Heart left ventricle (tissue), 16 donors: Measurements from ENCODE around the gene SQOR. TPM values are rescaled to one million over a fixed set of nuclear protein-coding genes. Genes with fewer than 3 reads are reported as not detected.

Experiments
- ATAC-seq, 4 donors: fragments of 200-7000 bp; cut with Tn5 transposase; one replicate each; pipeline ENCODE4 v1.9.1; 2020 to 2022; ENCODE audit warnings: moderate library complexity in 4 of 4, mild to moderate bottlenecking in 3 of 4, moderate number of reproducible peaks in 1 of 4
- DNase-seq, 5 donors: peaks; one replicate each; pipeline ENCODE4 v3.0.0-alpha.2; 2020
- H3K27ac ChIP-seq, 12 donors: fragments of 200-600 bp; sonication (generic) in 4 of 12; one replicate each; pipeline versions ENCODE4 v1.5.0 to v1.8.0; 2016 to 2022; ENCODE audit warnings: mild to moderate bottlenecking in 2 of 12
- H3K27me3 ChIP-seq, 9 donors: fragments of 200-600 bp; sonication (generic) in 2 of 9; one replicate each; pipeline versions ENCODE4 v1.5.1 to v1.8.0; 2016 to 2022; ENCODE audit warnings: mild to moderate bottlenecking in 3 of 9
- H3K36me3 ChIP-seq, 9 donors: fragments of 200-600 bp; sonication (generic) in 2 of 9; one replicate each; pipeline versions ENCODE4 v1.5.0 to v1.8.0; 2018 to 2022; ENCODE audit warnings: mild to moderate bottlenecking in 2 of 9
- H3K4me1 ChIP-seq, 12 donors: fragments of 200-600 bp; sonication (generic) in 4 of 12; one replicate each; pipeline versions ENCODE4 v1.5.0 to v1.8.0; 2016 to 2022; ENCODE audit warnings: mild to moderate bottlenecking in 3 of 12
- H3K4me3 ChIP-seq, 12 donors: fragments of 200-600 bp; sonication (generic) in 4 of 12; one replicate each; pipeline versions ENCODE4 v1.5.0 to v1.8.0; 2017 to 2022; ENCODE audit warnings: mild to moderate bottlenecking in 9 of 12, moderate library complexity in 4 of 12
- H3K9me3 ChIP-seq, 12 donors: fragments of 200-600 bp; sonication (generic) in 4 of 12; one replicate each; pipeline versions ENCODE4 v1.5.0 to v1.8.0; 2016 to 2022; ENCODE audit warnings: mild to moderate bottlenecking in 1 of 12
- POLR2A ChIP-seq, 2 donors: fragments of 450-650 bp; IDR thresholded peaks; one replicate each; pipeline ENCODE4 v1.6.1; 2017; ENCODE audit warnings: antibody characterized with exemption in 2 of 2, mild to moderate bottlenecking in 2 of 2, moderate library complexity in 2 of 2
- WGBS, 4 donors: extraction: QIAGEN DNeasy Blood & Tissue Kit in 2 of 4; methylation state at CpG; one replicate each; pipeline versions ENCODE4 v1.1.5 to v1.1.7; 2013 to 2018; 5-methylcytosine and 5-hydroxymethylcytosine counted together
- intact Hi-C, 10 donors: fragments of 100-400 bp; cut with DNase I; formaldehyde crosslinking; loops; one replicate each; pipeline versions ENCODE4 v1.11.1 to v1.14.2; 2022
- polyA plus RNA-seq, 2 donors: library from polyadenylated mRNA; stranded (reverse); fragments of 200-250 nt; gene quantifications; one replicate each; pipeline ENCODE4 v1.2.3, GENCODE V29; 2013
- total RNA-seq, 9 donors: library from RNA; depleted of rRNA in 2 of 9; stranded (reverse); fragments of >200 nt in 2 of 9; fragmentation: NEBNext Ultra II Directional in 3 of 9; extraction: Animal tissue kit (Norgen Biotek cat#: 25700) in 3 of 9; gene quantifications; one replicate each; pipeline versions ENCODE4 v1.1.0 to v1.2.4, GENCODE V29; 2016 to 2023
- TF ChIP-seq, protein P1 (sequence below), 12 donors: fragments of 200-600 bp; sonication (generic) in 4 of 12; IDR thresholded peaks; one replicate each; pipeline versions ENCODE4 v1.5.0 to v1.8.0; 2018 to 2022; ENCODE audit warnings: antibody characterized with exemption in 12 of 12, mild to moderate bottlenecking in 5 of 12
- donor health status: ischemic (EF 13 %, LVEDD 7.1; RV severe dilation, severe dysfunction).
- donor health status: healthy with polysubstance abuse.
- donor health status: DM: no; HTN: yes; CAD: no.
- donor health status: DM: no; HTN: no; CAD: no.
- donor health status: ischemic (EF 25% LVEDD 6.9; RV normal size, moderate dysfunction).
- donor health status: ischemic (EF 25% LVEDD 5.7; RV mildly dilated, moderate dysfunction).
- donor health status: healthy.
- donor health status: DM: yes; HTN: yes; CAD: no.
- donor health status: ischemic (EF 35%, LVEDD 5.7; RV mildly dilated, moderate dysfunction).
- donor health status: nonischemic (EF 11% LVEDD 7.7; RV severe dilation, severe dysfunction).
- donor health status: DM: yes; HTN: yes; CAD: no.
- donor health status: PGD.
- donor health status: ischemic (EF 29% LVEDD 5.4; RV normal size, mild dysfunction).
- donor health status: nonischemic (EF 23%, LVEDD 6.1; RV moderate dilation, normal function).

Gene SQOR
- total and polyA plus RNA-seq, 11 donors: 9.5 to 60.9 (median 17.5) TPM

DNA sequence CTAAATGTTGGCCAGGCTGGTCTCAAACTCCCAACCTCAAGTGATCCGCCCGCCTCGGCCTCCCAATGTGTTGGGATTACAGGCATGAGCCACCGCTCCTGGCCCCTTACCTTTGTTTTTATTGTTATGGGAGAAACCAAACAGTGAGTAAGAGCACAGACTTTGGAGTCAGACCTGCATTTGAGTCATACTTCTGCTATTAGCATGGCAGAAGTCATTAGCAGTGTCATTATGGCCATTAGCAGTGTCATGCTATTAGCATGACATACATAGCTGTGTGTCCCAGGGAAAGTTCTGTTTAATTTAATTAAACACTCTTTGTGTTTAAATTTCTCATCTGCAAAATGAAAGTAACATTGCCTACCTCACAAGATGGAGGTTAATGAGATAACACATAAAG, 54.8 kb downstream of the SQOR start:
- intact Hi-C loops: no loop called here
- no peak for DNase-seq
- no peaks in the 10 kb centered on the region for H3K4me1 ChIP-seq
- H3K9me3 ChIP-seq: no peaks in the 10 kb centered on the region
- H3K36me3 ChIP-seq: peaks cover 0 to 91% (median 81%) of the 10 kb centered on the region in 9 donors
- H3K27me3 ChIP-seq: no peaks in the 10 kb centered on the region
- 75 to 98% (median 96%) methylated on average over 4 of the region's 4 CpGs for WGBS, 4 donors
- ATAC-seq: no peak
- TF ChIP-seq, protein P1, sequence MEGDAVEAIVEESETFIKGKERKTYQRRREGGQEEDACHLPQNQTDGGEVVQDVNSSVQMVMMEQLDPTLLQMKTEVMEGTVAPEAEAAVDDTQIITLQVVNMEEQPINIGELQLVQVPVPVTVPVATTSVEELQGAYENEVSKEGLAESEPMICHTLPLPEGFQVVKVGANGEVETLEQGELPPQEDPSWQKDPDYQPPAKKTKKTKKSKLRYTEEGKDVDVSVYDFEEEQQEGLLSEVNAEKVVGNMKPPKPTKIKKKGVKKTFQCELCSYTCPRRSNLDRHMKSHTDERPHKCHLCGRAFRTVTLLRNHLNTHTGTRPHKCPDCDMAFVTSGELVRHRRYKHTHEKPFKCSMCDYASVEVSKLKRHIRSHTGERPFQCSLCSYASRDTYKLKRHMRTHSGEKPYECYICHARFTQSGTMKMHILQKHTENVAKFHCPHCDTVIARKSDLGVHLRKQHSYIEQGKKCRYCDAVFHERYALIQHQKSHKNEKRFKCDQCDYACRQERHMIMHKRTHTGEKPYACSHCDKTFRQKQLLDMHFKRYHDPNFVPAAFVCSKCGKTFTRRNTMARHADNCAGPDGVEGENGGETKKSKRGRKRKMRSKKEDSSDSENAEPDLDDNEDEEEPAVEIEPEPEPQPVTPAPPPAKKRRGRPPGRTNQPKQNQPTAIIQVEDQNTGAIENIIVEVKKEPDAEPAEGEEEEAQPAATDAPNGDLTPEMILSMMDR (IDR thresholded peaks at IDR 0.05): no peak
- TF ChIP-seq POLR2A (IDR thresholded peaks at IDR 0.05): no peak
- no peak overlapping the region for H3K4me3 ChIP-seq
- no peak overlapping the region for H3K27ac ChIP-seq

DNA sequence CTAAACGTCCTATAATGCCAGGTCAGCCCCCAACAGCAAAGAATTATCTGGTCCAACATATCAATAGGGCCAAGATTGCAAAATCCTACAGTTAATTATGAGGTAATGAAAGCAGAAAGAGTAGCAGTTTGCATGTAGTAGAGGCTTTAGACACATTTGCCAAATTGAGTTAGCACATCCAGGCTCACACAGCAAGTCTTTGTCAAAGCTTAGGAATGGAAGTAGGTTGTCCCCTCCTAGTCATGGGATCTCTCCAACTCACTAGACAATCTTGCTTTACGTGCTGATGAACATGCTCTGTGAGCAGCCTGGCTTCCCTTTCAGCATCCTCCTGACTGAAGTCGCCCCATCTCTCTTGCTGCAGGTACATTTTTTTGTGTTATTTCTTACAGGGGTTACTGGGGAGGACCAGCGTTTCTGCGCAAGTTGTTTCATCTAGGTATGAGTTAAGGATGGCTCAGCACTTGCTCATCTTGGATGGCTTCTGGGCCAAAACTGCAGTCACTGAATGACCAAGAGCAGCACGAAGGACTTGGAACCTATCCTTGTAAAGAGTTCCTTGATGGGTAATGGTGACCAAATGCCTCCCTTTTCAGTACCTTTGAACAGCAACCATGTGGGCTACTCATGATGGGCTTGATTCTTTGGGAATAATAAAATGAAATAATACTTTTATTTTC, 55.9 kb downstream of the SQOR start:
- Histone ChIP-seq H3K36me3 (peaks cover 0 to 84% (median 70%) of the 10 kb centered on the region in 9 donors), H3K4me1 (no peaks in the 10 kb centered on the region), H3K27ac (no peak overlapping the region), H3K27me3 (no peaks in the 10 kb centered on the region), H3K4me3 (no peak overlapping the region), H3K9me3 (no peaks in the 10 kb centered on the region)
- TF ChIP-seq, protein P1 (IDR thresholded peaks at IDR 0.05): no peak
- no peak for TF ChIP-seq POLR2A (IDR thresholded peaks at IDR 0.05)
- intact Hi-C loops: no loop called here
- WGBS, 4 donors: 83 to 87% (median 84%) methylated on average over 6 of the region's 6 CpGs
- ATAC-seq (no peak), DNase-seq (no peak)

DNA sequence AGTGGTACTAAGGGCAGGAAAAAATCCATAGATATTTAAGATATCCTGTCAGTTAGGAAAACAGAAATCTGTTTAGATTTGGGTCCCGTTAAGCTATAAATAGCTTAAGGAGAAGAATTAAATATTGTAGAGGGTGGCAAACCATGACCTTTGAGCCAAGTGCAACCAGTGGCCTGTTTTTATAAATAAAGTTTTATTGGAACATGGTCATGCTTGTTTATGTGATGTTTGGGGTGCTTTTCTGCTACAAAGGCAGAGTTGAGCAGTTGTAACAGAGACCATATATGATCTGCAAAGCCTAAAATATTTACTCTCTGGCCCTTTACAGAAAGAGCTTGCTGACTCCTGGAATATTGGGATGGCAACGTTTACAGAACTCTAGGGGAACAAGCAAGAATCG, 66.3 kb downstream of the SQOR start:
- peaks cover 0 to 15% (median 0%) of the 10 kb centered on the region in 9 donors for H3K27me3 ChIP-seq
- TF ChIP-seq, protein P1 (IDR thresholded peaks at IDR 0.05): no peak
- no peak for TF ChIP-seq POLR2A (IDR thresholded peaks at IDR 0.05)
- H3K4me1 ChIP-seq: peaks cover 0 to 13% (median 4%) of the 10 kb centered on the region in 12 donors
- H3K4me3 ChIP-seq: no peak overlapping the region
- ATAC-seq (no peak), DNase-seq (no peak)
- no peaks in the 10 kb centered on the region for H3K9me3 ChIP-seq
- intact Hi-C loops: loop anchor here in 2 of 10 donors (10.0 kb wide), 2 partner anchors 254 to 614 kb away; no protein-coding TSS in a partner anchor
- 84 to 92% (median 90%) methylated on average over 3 of the region's 3 CpGs for WGBS, 4 donors
- no peak overlapping the region for H3K27ac ChIP-seq
- no peaks in the 10 kb centered on the region for H3K36me3 ChIP-seq

DNA sequence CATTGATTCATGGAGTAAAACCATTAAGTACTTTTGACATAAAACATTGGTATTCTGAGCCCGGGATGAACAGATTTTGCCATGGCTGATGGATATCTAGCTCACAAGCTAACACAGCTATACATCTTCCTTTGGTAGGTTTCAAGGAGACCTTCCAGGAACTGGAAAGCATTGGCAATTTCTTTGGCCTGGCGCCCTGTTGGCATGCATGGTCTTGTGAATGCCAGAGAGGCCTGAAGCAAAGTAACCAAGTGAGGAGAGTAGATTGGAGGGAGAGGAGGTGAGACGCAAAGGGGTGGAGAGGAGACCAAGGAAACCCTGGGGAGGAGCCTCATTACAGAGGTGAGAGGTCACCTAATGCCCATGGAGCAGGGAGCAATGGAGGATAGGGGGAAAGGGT, 67.2 kb downstream of the SQOR start:
- TF ChIP-seq, protein P1 (IDR thresholded peaks at IDR 0.05): no peak
- TF ChIP-seq POLR2A (IDR thresholded peaks at IDR 0.05): no peak
- intact Hi-C loops: loop anchor here in 2 of 10 donors (10.0 kb wide), 2 partner anchors 253 to 613 kb away; no protein-coding TSS in a partner anchor
- Histone ChIP-seq H3K4me1 (peaks cover 0 to 13% (median 4%) of the 10 kb centered on the region in 12 donors), H3K9me3 (no peaks in the 10 kb centered on the region), H3K36me3 (no peaks in the 10 kb centered on the region), H3K27me3 (peaks cover 0 to 15% (median 0%) of the 10 kb centered on the region in 9 donors), H3K27ac (no peak overlapping the region), H3K4me3 (no peak overlapping the region)
- 90 to 94% (median 93%) methylated on average over 3 of the region's 3 CpGs for WGBS, 4 donors
- no peak for ATAC-seq
- no peak for DNase-seq
